ENCODE results near the gene LKAAEAR1. TPM values are rescaled to one million over a fixed set of nuclear protein-coding genes. Genes with fewer than 3 reads are reported as not detected.

LKAAEAR1 gene
- total and polyA plus RNA-seq, 2 of the 13 experiments (the other 11 are each of a cell fraction or from before 2014, with no cell fraction given): not detected

- peak; percentile 25; the same call in 1 of the 2 replicates for TF ChIP-seq ZNF572 (CRISPR knock-in tag; IDR thresholded peaks at IDR 0.05)
- TF ChIP-seq NFE2 (CRISPR knock-in tag; IDR thresholded peaks at IDR 0.05): no peak
- no peak for TF ChIP-seq FOXO1 (CRISPR knock-in tag; IDR thresholded peaks at IDR 0.05)
- no peak for TF ChIP-seq CTCF (CRISPR knock-in tag; IDR thresholded peaks at IDR 0.05)
- TF ChIP-seq FOXC1 (CRISPR knock-in tag; IDR thresholded peaks at IDR 0.05; ENCODE audit: borderline replicate concordance): no peak
- no peak for TF ChIP-seq ZNF709 (CRISPR knock-in tag; IDR thresholded peaks at IDR 0.05)
- no peak for TF ChIP-seq KAT8 (CRISPR knock-in tag; IDR thresholded peaks at IDR 0.05)
- no peak for TF ChIP-seq ZFP36 (IDR thresholded peaks at IDR 0.05; ENCODE audit: borderline replicate concordance, low read depth, low read length, partially characterized antibody)
- TF ChIP-seq ZBTB25 (CRISPR knock-in tag; IDR thresholded peaks at IDR 0.05): no peak
- TF ChIP-seq TCF7 (IDR thresholded peaks at IDR 0.05; ENCODE audit: low read depth): no peak
- TF ChIP-seq ZNF34 (CRISPR knock-in tag; IDR thresholded peaks at IDR 0.05; ENCODE audit: borderline replicate concordance): no peak
- peak; percentile 36; the same call in 1 of the 2 replicates for TF ChIP-seq ZSCAN25 (CRISPR knock-in tag; IDR thresholded peaks at IDR 0.05)
- no peak for TF ChIP-seq DRAP1 (CRISPR knock-in tag; IDR thresholded peaks at IDR 0.05)
- TF ChIP-seq EEA1 (CRISPR knock-in tag; IDR thresholded peaks at IDR 0.05; ENCODE audit: borderline replicate concordance): 0 out of 2 replicates have a peak, but pooled peaks have one; percentile 36
- no peak for TF ChIP-seq FOXA1 (IDR thresholded peaks at IDR 0.05)
- TF ChIP-seq FOXA1 (CRISPR knock-in tag; IDR thresholded peaks at IDR 0.05): no peak
- no peak for TF ChIP-seq DMAP1 (CRISPR knock-in tag; IDR thresholded peaks at IDR 0.05)
- no peak for TF ChIP-seq RERE (CRISPR knock-in tag; IDR thresholded peaks at IDR 0.05; ENCODE audit: low read depth)
- 0 out of 2 replicates have a peak, but pooled peaks have one; percentile 22 for TF ChIP-seq MAX (IDR thresholded peaks at IDR 0.05)
- no peak for TF ChIP-seq ONECUT2 (CRISPR knock-in tag; IDR thresholded peaks at IDR 0.05)
- TF ChIP-seq ZNF619 (CRISPR knock-in tag; IDR thresholded peaks at IDR 0.05): no peak
- TF ChIP-seq AGO1 (IDR thresholded peaks at IDR 0.05; ENCODE audit: low read depth, low read length, poor library complexity, severe bottlenecking): peak; percentile 64
- peak; percentile 8; the same call in 1 of the 2 replicates for TF ChIP-seq GABPB1 (CRISPR knock-in tag; IDR thresholded peaks at IDR 0.05)
- no peak for TF ChIP-seq SRF (IDR thresholded peaks at IDR 0.05; ENCODE audit: low read depth, low read length)
These were observed 17.1 kb downstream of the LKAAEAR1 start (continued) for GRCh38 chr20:64067005-64067632.

All from HepG2 (cell line).